T-helper 17 cell (primary cell): ENCODE results near the gene MIXL1. TPM values are rescaled to one million over a fixed set of nuclear protein-coding genes. Genes with fewer than 3 reads are reported as not detected.

ENCODE experiments used
- ATAC-seq: fragments of 150-1000 bp; cut with Tn5 transposase; 2 replicates; pipeline ENCODE4 v1.10.0; 2021; ENCODE audit warnings: mild to moderate bottlenecking, moderate library complexity
- DNase-seq, 3 donors: peaks; one replicate each; pipeline versions ENCODE4 v3.0.0 to v3.0.0-alpha.2; 2020 to 2021
- H3K9me3 ChIP-seq: one replicate; pipeline ENCODE4 v1.7.0; 2013; ENCODE audit warnings: low read length, mild to moderate bottlenecking; ENCODE audit not compliant: control insufficient read depth, poor library complexity, severe bottlenecking
- H3K27ac Mint-ChIP-seq: one replicate; pipeline ENCODE4 v1.8.0; 2022; ENCODE audit warnings: mild to moderate bottlenecking, moderate library complexity, mixed read lengths
- H3K27me3 Mint-ChIP-seq: one replicate; pipeline ENCODE4 v1.8.0; 2022; ENCODE audit warnings: mixed read lengths
- H3K36me3 Mint-ChIP-seq: one replicate; pipeline ENCODE4 v1.8.0; 2022; ENCODE audit warnings: low read depth, mixed read lengths
- H3K4me1 Mint-ChIP-seq: one replicate; pipeline ENCODE4 v1.8.0; 2022; ENCODE audit warnings: mild to moderate bottlenecking, mixed read lengths
- H3K4me3 Mint-ChIP-seq: one replicate; pipeline ENCODE4 v1.8.0; 2022; ENCODE audit warnings: mild to moderate bottlenecking, moderate library complexity, mixed read lengths
- total RNA-seq, 4 donors: library from RNA in 2 of 4; stranded (reverse) in 2 of 4; gene quantifications; one replicate each; pipeline ENCODE4 v1.2.3 and lab custom pipeline; 2022 to 2026

MIXL1 gene
- total RNA-seq, 2 donors from 2014 or later: not detected

- peaks cover 25% of the 10 kb centered on the region for H3K27me3 Mint-ChIP-seq
- H3K4me3 Mint-ChIP-seq: no peak overlapping the region
- DNase-seq (no peak), ATAC-seq (no peak)
- H3K27ac Mint-ChIP-seq: no peak overlapping the region
- peaks cover 3% of the 10 kb centered on the region for H3K36me3 Mint-ChIP-seq
- H3K9me3 ChIP-seq: no peaks in the 10 kb centered on the region
- H3K4me1 Mint-ChIP-seq: no peaks in the 10 kb centered on the region
These were observed 20.2 kb upstream of the MIXL1 start for GRCh38 chr1:226203240-226203639.

GRCh38 chr1:226203655-226204054 is 19.8 kb upstream of the MIXL1 start:
- Mint-ChIP-seq H3K4me3 (no peak overlapping the region), H3K27me3 (peaks cover 25% of the 10 kb centered on the region), H3K27ac (no peak overlapping the region), H3K36me3 (peaks cover 3% of the 10 kb centered on the region), H3K4me1 (no peaks in the 10 kb centered on the region)
- no peaks in the 10 kb centered on the region for H3K9me3 ChIP-seq
- no peak for ATAC-seq
- no peak for DNase-seq

GRCh38 chr1:226204198-226204597 is 19.3 kb upstream of the MIXL1 start:
- Mint-ChIP-seq H3K36me3 (peaks cover 3% of the 10 kb centered on the region), H3K27ac (no peak overlapping the region), H3K4me3 (no peak overlapping the region), H3K27me3 (peaks cover 25% of the 10 kb centered on the region), H3K4me1 (no peaks in the 10 kb centered on the region)
- DNase-seq (no peak), ATAC-seq (no peak)
- H3K9me3 ChIP-seq: no peaks in the 10 kb centered on the region

GRCh38 chr1:226207048-226207447 is 16.4 kb upstream of the MIXL1 start:
- Mint-ChIP-seq H3K36me3 (no peaks in the 10 kb centered on the region), H3K27me3 (peaks cover 16% of the 10 kb centered on the region), H3K4me1 (no peaks in the 10 kb centered on the region), H3K4me3 (no peak overlapping the region), H3K27ac (no peak overlapping the region)
- no peak for DNase-seq
- H3K9me3 ChIP-seq: no peaks in the 10 kb centered on the region
- no peak for ATAC-seq

- Mint-ChIP-seq H3K4me3 (no peak overlapping the region), H3K27ac (no peak overlapping the region), H3K36me3 (no peaks in the 10 kb centered on the region), H3K27me3 (peaks cover 6% of the 10 kb centered on the region), H3K4me1 (no peaks in the 10 kb centered on the region)
- DNase-seq (no peak), ATAC-seq (no peak)
- H3K9me3 ChIP-seq: no peaks in the 10 kb centered on the region
These were observed 14.0 kb upstream of the MIXL1 start for GRCh38 chr1:226209307-226210059.

GRCh38 chr1:226210571-226211176 is 12.8 kb upstream of the MIXL1 start:
- Mint-ChIP-seq H3K27me3 (peaks cover 6% of the 10 kb centered on the region), H3K27ac (no peak overlapping the region), H3K36me3 (no peaks in the 10 kb centered on the region), H3K4me3 (no peak overlapping the region), H3K4me1 (no peaks in the 10 kb centered on the region)
- DNase-seq (no peak), ATAC-seq (no peak)
- H3K9me3 ChIP-seq: no peaks in the 10 kb centered on the region

- H3K4me3 Mint-ChIP-seq: no peak overlapping the region
- peaks cover 6% of the 10 kb centered on the region for H3K27me3 Mint-ChIP-seq
- DNase-seq (no peak), ATAC-seq (no peak)
- H3K4me1 Mint-ChIP-seq: no peaks in the 10 kb centered on the region
- no peaks in the 10 kb centered on the region for H3K9me3 ChIP-seq
- H3K36me3 Mint-ChIP-seq: no peaks in the 10 kb centered on the region
- peak overlapping the region; percentile 9 for H3K27ac Mint-ChIP-seq
These were observed 12.2 kb upstream of the MIXL1 start for GRCh38 chr1:226211181-226211821.

- H3K27me3 Mint-ChIP-seq: no peaks in the 10 kb centered on the region
- ATAC-seq (no peak), DNase-seq (no peak)
- H3K27ac Mint-ChIP-seq: no peak overlapping the region
- H3K4me1 Mint-ChIP-seq: no peaks in the 10 kb centered on the region
- H3K4me3 Mint-ChIP-seq: no peak overlapping the region
- no peaks in the 10 kb centered on the region for H3K36me3 Mint-ChIP-seq
- no peaks in the 10 kb centered on the region for H3K9me3 ChIP-seq
These were observed 10.9 kb upstream of the MIXL1 start for GRCh38 chr1:226212545-226212944.

- peak overlapping the region; percentile 14 for H3K27ac Mint-ChIP-seq
- peaks cover 7% of the 10 kb centered on the region for H3K27me3 Mint-ChIP-seq
These were observed 8.2 kb upstream of the MIXL1 start for GRCh38 chr1:226215239-226215638.

GRCh38 chr1:226216056-226216455 is 7.4 kb upstream of the MIXL1 start:
- H3K4me3 Mint-ChIP-seq: no peak overlapping the region
- DNase-seq: no peak
- H3K9me3 ChIP-seq: no peaks in the 10 kb centered on the region
- no peaks in the 10 kb centered on the region for H3K36me3 Mint-ChIP-seq
- H3K27me3 Mint-ChIP-seq: peaks cover 7% of the 10 kb centered on the region
- peak overlapping the region; percentile 14 for H3K27ac Mint-ChIP-seq
- no peak for ATAC-seq
- no peaks in the 10 kb centered on the region for H3K4me1 Mint-ChIP-seq

More at GRCh38 chr1:226215239-226215638, 8.2 kb upstream of the MIXL1 start:
- no peaks in the 10 kb centered on the region for H3K4me1 Mint-ChIP-seq
- H3K4me3 Mint-ChIP-seq: no peak overlapping the region
- H3K36me3 Mint-ChIP-seq: no peaks in the 10 kb centered on the region
- no peak for DNase-seq
- H3K9me3 ChIP-seq: no peaks in the 10 kb centered on the region
- no peak for ATAC-seq

GRCh38 chr1:226217273-226217672 is 6.2 kb upstream of the MIXL1 start:
- Mint-ChIP-seq H3K27me3 (peaks cover 12% of the 10 kb centered on the region), H3K27ac (no peak overlapping the region), H3K4me3 (no peak overlapping the region), H3K4me1 (no peaks in the 10 kb centered on the region), H3K36me3 (no peaks in the 10 kb centered on the region)
- DNase-seq (no peak), ATAC-seq (no peak)
- no peaks in the 10 kb centered on the region for H3K9me3 ChIP-seq

- no peaks in the 10 kb centered on the region for H3K9me3 ChIP-seq
- no peak for DNase-seq
- no peak for ATAC-seq
- Mint-ChIP-seq H3K27me3 (peaks cover 31% of the 10 kb centered on the region), H3K36me3 (no peaks in the 10 kb centered on the region), H3K27ac (no peak overlapping the region), H3K4me3 (no peak overlapping the region), H3K4me1 (no peaks in the 10 kb centered on the region)
These were observed 2.8 kb upstream of the MIXL1 start for GRCh38 chr1:226220473-226221189.

GRCh38 chr1:226222686-226223085 is 778 bp upstream of the MIXL1 start:
- no peaks in the 10 kb centered on the region for H3K9me3 ChIP-seq
- no peaks in the 10 kb centered on the region for H3K36me3 Mint-ChIP-seq
- no peak overlapping the region for H3K27ac Mint-ChIP-seq
- H3K4me3 Mint-ChIP-seq: peak overlapping the region; percentile 66
- DNase-seq (no peak), ATAC-seq (no peak)
- H3K4me1 Mint-ChIP-seq: no peaks in the 10 kb centered on the region
- H3K27me3 Mint-ChIP-seq: peaks cover 39% of the 10 kb centered on the region
